Kidney glomerular epithelial cell (primary cell): ENCODE measurements around the gene DCTN5.

ENCODE experiments used
- DNase-seq: peaks from one replicate; lab custom pipeline; 2025; lab: John Stamatoyannopoulos, UW

Gene DCTN5

DNA sequence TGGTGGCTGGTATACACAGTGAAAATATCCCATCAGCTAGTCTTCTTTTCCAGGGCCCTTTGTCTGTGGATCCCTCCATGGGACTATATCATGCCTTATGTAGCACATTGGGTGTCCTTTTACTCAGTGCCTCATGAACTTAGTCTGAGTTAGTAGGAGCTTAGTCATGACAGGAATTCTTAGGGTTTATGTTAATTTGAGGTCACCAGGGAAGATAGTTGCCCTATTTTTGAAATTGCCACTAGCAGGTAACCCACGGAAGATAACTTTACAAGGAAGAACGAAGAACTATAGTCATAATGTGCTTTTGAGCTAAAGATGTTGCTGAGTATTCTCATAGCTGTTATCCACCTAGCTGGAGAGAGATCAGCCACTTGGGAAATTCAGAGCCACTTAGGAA, 22.7 kb downstream of the DCTN5 start:
- DNase-seq, result no peak

GRCh38 chr16:23666571-23667354, 25.5 kb downstream of the DCTN5 start:
- no peak for DNase-seq

- DNase-seq, result no peak
Measured at GRCh38 chr16:23667355-23667659, 26.0 kb downstream of the DCTN5 start.

GRCh38 chr16:23668225-23668624, 27.0 kb downstream of the DCTN5 start:
- no peak for DNase-seq

GRCh38 chr16:23668873-23669272, 27.6 kb downstream of the DCTN5 start:
- DNase-seq, result no peak

- DNase-seq, result peak; percentile 91
Measured at GRCh38 chr16:23670137-23670776, 29.0 kb downstream of the DCTN5 start.

DNA sequence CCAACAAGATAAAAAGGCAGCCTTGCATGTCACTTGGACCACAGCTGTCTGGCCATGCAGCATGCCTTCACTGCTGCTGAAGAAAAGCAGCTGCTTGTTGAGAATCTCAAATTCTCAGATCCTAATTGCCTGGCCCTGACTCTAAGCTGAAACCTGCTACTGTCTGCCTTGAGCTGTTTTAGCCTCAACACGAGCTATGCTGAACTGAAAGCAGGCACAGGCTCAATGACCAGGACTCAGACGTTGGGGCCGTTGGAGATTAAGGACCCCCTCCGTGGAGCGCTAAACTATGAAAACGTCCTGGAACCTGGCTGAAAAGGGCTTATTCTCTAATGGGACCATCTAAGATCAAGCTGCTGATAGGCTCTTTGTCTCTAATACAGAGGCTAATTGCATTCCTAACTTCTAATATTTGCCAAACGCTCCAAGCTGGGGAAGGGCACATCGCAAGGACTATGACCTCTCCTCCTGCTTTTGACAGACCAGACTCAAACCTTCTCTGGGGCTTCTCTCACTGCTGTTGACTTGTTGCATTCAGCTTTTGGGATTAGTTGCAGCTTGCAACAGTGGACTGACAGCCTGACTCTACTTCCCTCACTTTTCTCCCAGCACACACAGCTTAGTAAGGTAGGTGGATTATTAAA, 32.8 kb downstream of the DCTN5 start:
- DNase-seq, result no peak

- DNase-seq, result no peak
Measured at GRCh38 chr16:23676924-23677480, 35.7 kb downstream of the DCTN5 start.

- peak; percentile 71 for DNase-seq
Measured at GRCh38 chr16:23678430-23679273, 37.4 kb downstream of the DCTN5 start, which contains the start of gene PLK1. TSS of gene PLK1 (plus strand) at chr16:23678889. CDS start at chr16:23678933, 44 bp downstream.

DNA sequence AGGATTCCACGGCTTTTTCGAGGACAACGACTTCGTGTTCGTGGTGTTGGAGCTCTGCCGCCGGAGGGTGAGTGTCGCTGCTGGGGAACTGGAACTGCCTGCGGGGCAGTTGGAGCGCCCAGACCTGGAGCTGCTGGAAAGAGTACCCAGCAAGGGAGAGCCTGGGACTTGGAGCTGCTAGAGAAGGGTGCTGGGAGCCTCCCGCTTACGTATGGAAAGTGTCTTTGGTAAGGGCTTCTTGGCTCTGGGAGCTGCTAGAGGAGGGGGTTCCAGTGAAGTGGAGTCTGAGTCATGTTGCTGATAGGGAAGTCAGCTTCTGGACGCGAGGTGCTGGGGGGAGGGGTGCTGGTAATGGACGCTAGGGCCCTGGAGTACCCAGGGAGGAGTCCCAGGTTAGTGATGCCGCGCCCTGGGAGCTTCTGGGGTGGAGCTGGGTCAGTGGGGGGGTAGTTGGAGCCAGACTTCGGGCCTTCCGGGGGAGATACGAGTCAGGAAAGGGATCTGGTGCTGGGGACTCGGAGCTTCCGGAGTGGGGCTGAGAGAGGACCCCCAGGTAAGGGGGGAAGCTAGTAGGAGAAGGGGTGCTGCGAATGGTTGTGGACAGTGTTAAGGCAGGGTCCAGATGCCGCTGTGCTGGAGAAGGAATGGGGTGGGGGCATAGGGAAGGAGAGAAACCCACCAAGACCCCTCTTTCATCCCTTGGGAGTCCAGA, 38.2 kb downstream of the DCTN5 start:
- DNase-seq, result peak; percentile 35

DNA sequence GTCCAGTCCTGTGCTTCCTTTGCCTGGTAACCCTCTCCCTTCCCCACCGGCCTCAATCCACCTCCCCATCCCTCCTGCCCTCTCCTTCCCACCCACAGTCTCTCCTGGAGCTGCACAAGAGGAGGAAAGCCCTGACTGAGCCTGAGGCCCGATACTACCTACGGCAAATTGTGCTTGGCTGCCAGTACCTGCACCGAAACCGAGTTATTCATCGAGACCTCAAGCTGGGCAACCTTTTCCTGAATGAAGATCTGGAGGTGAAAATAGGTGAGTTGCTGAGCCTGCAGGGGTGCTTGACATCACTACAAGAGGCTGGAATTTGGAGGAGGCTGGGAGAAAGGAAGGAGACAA, 38.7 kb downstream of the DCTN5 start:
- DNase-seq, result no peak

- no peak for DNase-seq
Measured at GRCh38 chr16:23682181-23682580, 40.9 kb downstream of the DCTN5 start.

DNA sequence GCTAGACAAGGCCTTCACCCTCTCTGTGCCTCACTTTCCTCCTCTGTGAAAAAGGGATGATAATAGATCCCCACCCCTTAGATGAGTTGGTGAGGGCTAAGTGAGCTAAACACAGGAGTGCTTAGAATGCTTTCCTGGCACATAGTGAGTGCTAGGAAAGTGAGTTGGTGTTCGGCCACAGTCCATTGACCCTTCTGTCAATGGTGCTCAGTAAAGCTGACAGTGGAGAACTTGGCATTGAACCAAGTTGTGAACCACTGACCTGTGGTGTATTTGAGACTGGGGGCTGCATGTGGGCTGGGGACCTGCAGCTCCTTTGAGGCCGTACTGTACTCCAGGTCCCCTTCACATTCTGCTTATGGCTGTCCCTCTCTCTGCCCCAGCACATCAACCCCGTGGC, 42.2 kb downstream of the DCTN5 start:
- no peak for DNase-seq

GRCh38 chr16:23687034-23687808, 46.0 kb downstream of the DCTN5 start:
- DNase-seq, result no peak

DNA sequence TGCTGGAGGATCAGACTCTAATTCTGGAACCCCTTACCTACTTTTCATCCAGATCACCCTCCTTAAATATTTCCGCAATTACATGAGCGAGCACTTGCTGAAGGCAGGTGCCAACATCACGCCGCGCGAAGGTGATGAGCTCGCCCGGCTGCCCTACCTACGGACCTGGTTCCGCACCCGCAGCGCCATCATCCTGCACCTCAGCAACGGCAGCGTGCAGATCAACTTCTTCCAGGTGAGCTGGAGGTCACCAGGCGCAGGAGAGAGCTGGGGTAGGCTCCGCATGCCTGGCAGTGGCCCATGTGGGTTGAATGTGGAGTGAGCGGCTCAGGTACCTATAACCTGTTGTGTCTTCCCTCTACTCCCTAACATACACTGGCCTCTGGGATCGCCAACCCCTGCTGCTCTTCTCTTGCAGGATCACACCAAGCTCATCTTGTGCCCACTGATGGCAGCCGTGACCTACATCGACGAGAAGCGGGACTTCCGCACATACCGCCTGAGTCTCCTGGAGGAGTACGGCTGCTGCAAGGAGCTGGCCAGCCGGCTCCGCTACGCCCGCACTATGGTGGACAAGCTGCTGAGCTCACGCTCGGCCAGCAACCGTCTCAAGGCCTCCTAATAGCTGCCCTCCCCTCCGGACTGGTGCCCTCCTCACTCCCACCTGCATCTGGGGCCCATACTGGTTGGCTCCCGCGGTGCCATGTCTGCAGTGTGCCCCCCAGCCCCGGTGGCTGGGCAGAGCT, 48.3 kb downstream of the DCTN5 start:
- no peak for DNase-seq

DNA sequence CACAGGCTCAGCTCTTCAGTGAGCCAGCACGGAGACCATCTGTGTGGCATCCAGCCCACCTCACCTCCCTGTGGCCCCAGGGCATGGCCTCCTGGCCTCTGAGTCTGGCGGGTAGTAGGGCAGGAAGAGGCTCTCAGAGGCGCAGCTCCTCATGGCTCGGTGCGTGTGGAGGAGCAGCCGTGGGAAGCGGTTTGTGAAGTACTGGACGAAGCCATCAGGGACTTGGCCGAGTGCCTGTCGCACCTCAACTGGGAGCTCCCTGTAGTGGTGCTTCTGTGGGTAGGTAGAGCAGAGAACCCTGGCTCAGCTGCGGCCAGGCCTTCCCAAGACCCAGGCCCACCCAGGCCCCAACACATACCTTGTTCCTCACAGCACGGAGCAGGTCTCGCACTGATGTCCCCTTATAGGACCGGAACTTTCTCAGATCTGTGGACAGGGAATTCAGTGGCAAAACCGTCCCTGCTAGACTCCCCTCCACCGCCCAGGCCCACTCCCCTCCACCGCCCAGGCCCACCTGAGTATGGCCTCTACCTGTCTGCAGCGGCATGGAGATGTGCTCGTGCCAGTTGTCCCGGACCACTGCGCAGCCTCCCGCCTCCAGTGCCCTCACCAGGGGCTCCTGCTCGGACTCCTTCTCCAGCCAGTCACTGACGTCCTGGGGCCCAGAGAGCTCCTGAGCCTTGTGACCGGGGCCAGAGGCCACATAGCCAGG, 49.7 kb downstream of the DCTN5 start:
- DNase-seq, result no peak

DNA sequence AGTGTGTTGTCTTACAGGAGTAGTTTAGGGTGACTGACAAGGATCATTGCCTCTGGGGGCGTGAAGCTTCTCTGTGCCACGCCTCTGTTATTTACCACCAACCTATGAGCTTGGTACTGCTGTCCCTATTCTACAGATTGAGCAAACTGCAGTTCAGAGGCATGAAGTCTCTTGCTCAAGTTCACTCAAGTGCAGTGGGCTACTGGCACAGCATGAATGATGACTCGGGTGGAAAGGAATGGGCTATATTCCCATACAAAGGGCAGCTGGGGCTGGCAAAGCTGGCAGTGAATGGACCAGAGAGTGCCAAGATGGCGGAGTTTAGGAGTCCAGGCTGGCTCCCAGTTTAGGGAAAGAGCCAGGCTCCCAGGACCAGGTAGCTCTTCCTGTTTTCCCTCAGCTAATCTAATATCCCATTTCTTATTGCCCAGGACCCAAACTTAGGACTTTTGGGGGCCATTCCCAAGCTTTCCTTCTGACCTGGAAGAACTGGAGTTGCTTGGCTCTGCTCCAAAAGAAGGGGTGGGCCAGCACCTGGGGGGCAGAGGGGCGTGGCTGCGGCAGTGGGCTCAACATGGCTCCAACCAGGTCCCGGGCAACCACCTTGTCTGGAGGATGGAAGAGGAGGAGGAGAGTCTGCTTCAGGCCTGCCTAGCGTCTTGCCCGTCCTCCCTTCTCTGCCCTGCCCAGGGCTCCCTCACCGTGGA, 50.4 kb downstream of the DCTN5 start:
- peak; percentile 76 for DNase-seq

- DNase-seq, result no peak
Measured at GRCh38 chr16:23692190-23692837, 51.0 kb downstream of the DCTN5 start.
